Measurements from ENCODE around the gene CTPS1. TPM values are rescaled to one million over a fixed set of nuclear protein-coding genes. Genes with fewer than 3 reads are reported as not detected.

Gene CTPS1
- total and polyA plus RNA-seq, 2 of the 13 experiments (the other 11 are each of a cell fraction or from before 2014, with no cell fraction given), result 9.6 to 42.8 TPM

- TF ChIP-seq STAT6 (CRISPR knock-in tag; IDR thresholded peaks at IDR 0.05; ENCODE audit: borderline replicate concordance) (no peak), GRHL1 (CRISPR knock-in tag; conservative IDR thresholded peaks at IDR 0.05) (no peak), ISL2 (CRISPR knock-in tag; IDR thresholded peaks at IDR 0.05) (no peak), ZNF44 (CRISPR knock-in tag; IDR thresholded peaks at IDR 0.05) (no peak), ZMAT5 (CRISPR knock-in tag; IDR thresholded peaks at IDR 0.05; ENCODE audit: borderline replicate concordance, low read depth) (no peak), HOXA7 (CRISPR knock-in tag; IDR thresholded peaks at IDR 0.05) (no peak), FOXA1 (IDR thresholded peaks at IDR 0.05) (no peak), FOXA1 (CRISPR knock-in tag; IDR thresholded peaks at IDR 0.05) (no peak), TRIM24 (CRISPR knock-in tag; IDR thresholded peaks at IDR 0.05) (no peak)
Observed at GRCh38 chr1:40983286-40983685, 3.8 kb downstream of the CTPS1 start (continued).

GRCh38 chr1:40984066-40984465, 4.6 kb downstream of the CTPS1 start:
- WGBS (ENCODE audit: low lambda C conversion rate), result 100% methylated on average over 2 of the region's 2 CpGs
- intact Hi-C loops (cut with micrococcal nuclease; ENCODE audit: unreplicated experiment), result no loop called here
- Histone ChIP-seq H3K36me3 (replicated peaks in 1 of 2; ENCODE audit: control insufficient read depth in 1 of 2, insufficient read depth in 2 of 2, low read length in 2 of 2) (peaks cover 15 to 52% of the 10 kb centered on the region in 2 experiments), H3K27ac (ENCODE audit: extremely low read length, insufficient read depth, low read length) (no peak overlapping the region), H3K9me3 (ENCODE audit: low read length) (no peaks in the 10 kb centered on the region), H3K4me3 (replicated peaks in 1 of 3; ENCODE audit: insufficient read depth in 1 of 3, low read depth in 2 of 3, low read length in 3 of 3) (no peak overlapping the region), H2AFZ (ENCODE audit: low read length) (no peak overlapping the region), H3K79me2 (ENCODE audit: insufficient read depth, low read length) (peaks cover 37% of the 10 kb centered on the region), H3K4me2 (ENCODE audit: low read depth, low read length) (no peak overlapping the region), H3K9ac (ENCODE audit: insufficient read depth, low read depth, low read length) (no peak overlapping the region), H3K27me3 (ENCODE audit: control insufficient read depth in 1 of 2, insufficient read depth in 2 of 2, low read length in 2 of 2) (no peaks in the 10 kb centered on the region), H3K4me1 (ENCODE audit: insufficient read depth, low read length) (peaks cover 89% of the 10 kb centered on the region), H4K20me1 (ENCODE audit: insufficient read depth, low read length) (no peaks in the 10 kb centered on the region)
- no peak for ATAC-seq
- CTCF ChIA-PET (ENCODE audit: low intra/inter-chr PET ratio, low total read pairs), result no interaction called here
- in situ Hi-C loops (cut with HindIII; ENCODE audit: extremely low pct_ligation_motif_present, low pct_unique_long_range_greater_than_20kb), result no loop called here
- FAIRE-seq, result no peak
- POLR2A ChIA-PET, result no interaction called here
- DNase-seq (ENCODE audit: low spot score), result no peak
- TF ChIP-seq ZNF10 (CRISPR knock-in tag; IDR thresholded peaks at IDR 0.05; ENCODE audit: borderline replicate concordance, low read depth) (no peak), GATA4 (IDR thresholded peaks at IDR 0.05; ENCODE audit: borderline replicate concordance, low read depth) (no peak), DR1 (CRISPR knock-in tag; IDR thresholded peaks at IDR 0.05) (no peak)
- BruUV-seq (replicated peaks), result no TSS peak
